ENCODE data around the gene ARL15.

Gene ARL15

GRCh38 chr5:54022223-54022622 is 288.1 kb downstream of the ARL15 start:
- no peak for DNase-seq (ENCODE audit: low spot score)

- DNase-seq (ENCODE audit: low spot score): no peak
Measured at GRCh38 chr5:54021431-54022164, 288.8 kb downstream of the ARL15 start.

- DNase-seq (ENCODE audit: low spot score): no peak
Measured at GRCh38 chr5:54018438-54018837, 291.9 kb downstream of the ARL15 start.

GRCh38 chr5:54017580-54017979 is 292.8 kb downstream of the ARL15 start:
- DNase-seq (ENCODE audit: low spot score): no peak

GRCh38 chr5:54013556-54014194 is 296.7 kb downstream of the ARL15 start:
- DNase-seq (ENCODE audit: low spot score): no peak

- no peak for DNase-seq (ENCODE audit: low spot score)
Measured at GRCh38 chr5:54009828-54010227, 300.5 kb downstream of the ARL15 start.

- DNase-seq (ENCODE audit: low spot score): no peak
Measured at GRCh38 chr5:54009357-54009756, 301.0 kb downstream of the ARL15 start.

- DNase-seq (ENCODE audit: low spot score): no peak
Measured at GRCh38 chr5:54007827-54008777, 302.3 kb downstream of the ARL15 start.

- no peak for DNase-seq (ENCODE audit: low spot score)
Measured at GRCh38 chr5:54004697-54005096, 305.7 kb downstream of the ARL15 start.

- DNase-seq (ENCODE audit: low spot score): no peak
Measured at GRCh38 chr5:54002779-54003178, 307.6 kb downstream of the ARL15 start.

- DNase-seq (ENCODE audit: low spot score): no peak
Measured at GRCh38 chr5:54001976-54002775, 308.2 kb downstream of the ARL15 start.

GRCh38 chr5:54000011-54000410 is 310.4 kb downstream of the ARL15 start:
- no peak for DNase-seq (ENCODE audit: low spot score)

GRCh38 chr5:53997736-53998627 is 312.4 kb downstream of the ARL15 start:
- no peak for DNase-seq (ENCODE audit: low spot score)

GRCh38 chr5:53996008-53996407 is 314.4 kb downstream of the ARL15 start:
- DNase-seq (ENCODE audit: low spot score): no peak

GRCh38 chr5:53994148-53994547 is 316.2 kb downstream of the ARL15 start:
- DNase-seq (ENCODE audit: low spot score): no peak

- no peak for DNase-seq (ENCODE audit: low spot score)
Measured at GRCh38 chr5:53991942-53992341, 318.4 kb downstream of the ARL15 start.

- no peak for DNase-seq (ENCODE audit: low spot score)
Measured at GRCh38 chr5:53987101-53987500, 323.3 kb downstream of the ARL15 start.

- DNase-seq (ENCODE audit: low spot score): no peak
Measured at GRCh38 chr5:53985796-53986195, 324.6 kb downstream of the ARL15 start.

GRCh38 chr5:53984971-53985370 is 325.4 kb downstream of the ARL15 start:
- DNase-seq (ENCODE audit: low spot score): no peak

GRCh38 chr5:53983568-53984460 is 326.6 kb downstream of the ARL15 start:
- DNase-seq (ENCODE audit: low spot score): no peak
